Stimulated activated CD8-positive, alpha-beta memory T cell treated with anti-CD3 and anti-CD28 coated beads, Interleukin-12 subunit alpha, Interleukin-12 subunit beta, amount 100 ng/mL, for 4 hours (primary cell): ENCODE results near the gene CYP19A1.
A peak's percentile ranks its signal among the peaks of the same experiment; 100 is the strongest.

ENCODE experiments used
- DNase-seq: peaks from one replicate; pipeline ENCODE4 v3.0.0-alpha.2; 2020; ENCODE audit warnings: low read depth

CYP19A1 gene

DNA sequence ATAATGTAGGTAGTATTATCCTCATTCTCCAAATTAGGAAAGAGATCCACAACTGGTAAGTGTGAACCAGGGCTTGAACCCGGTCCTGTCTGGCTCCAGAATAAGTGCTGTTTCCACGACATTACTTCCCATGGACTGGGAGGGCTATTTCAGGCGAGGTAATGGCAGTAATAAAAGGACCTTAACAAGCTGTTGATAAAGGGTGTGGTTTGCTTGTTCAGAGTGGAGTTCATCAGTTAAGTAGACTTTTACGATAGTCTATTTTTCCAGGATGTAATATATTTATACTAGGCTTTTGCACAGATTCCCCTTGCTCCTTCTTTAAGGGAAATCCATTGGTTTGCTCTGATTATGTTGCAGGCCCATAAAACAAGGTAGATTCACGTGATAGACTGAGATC lies 155.3 kb downstream of the CYP19A1 start:
- DNase-seq = no peak

DNA sequence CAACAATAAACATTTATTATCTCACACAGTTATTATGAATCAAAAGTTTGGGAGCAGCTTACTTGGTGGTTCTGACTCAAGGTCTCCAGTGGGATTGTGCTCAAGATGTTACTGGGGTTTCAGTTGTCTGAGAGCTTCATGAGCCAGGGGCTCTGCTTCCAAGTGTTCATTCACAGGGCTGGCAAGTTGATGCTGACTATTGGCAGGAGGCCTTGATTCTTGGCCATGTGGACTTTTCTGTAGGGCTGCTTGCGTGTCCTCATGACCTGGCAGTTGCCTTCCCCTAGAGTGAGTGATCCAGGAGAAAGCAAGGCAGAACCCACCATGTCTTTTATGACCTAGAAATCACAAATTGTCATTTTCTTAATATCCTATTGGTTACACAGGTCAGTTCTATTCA lies 156.5 kb downstream of the CYP19A1 start:
- no peak for DNase-seq

- DNase-seq = no peak
Measured at GRCh38 chr15:51181221-51181620, 157.2 kb downstream of the CYP19A1 start.

GRCh38 chr15:51180534-51180933 lies 157.9 kb downstream of the CYP19A1 start:
- DNase-seq = no peak

GRCh38 chr15:51180011-51180410 lies 158.4 kb downstream of the CYP19A1 start:
- no peak for DNase-seq

DNA sequence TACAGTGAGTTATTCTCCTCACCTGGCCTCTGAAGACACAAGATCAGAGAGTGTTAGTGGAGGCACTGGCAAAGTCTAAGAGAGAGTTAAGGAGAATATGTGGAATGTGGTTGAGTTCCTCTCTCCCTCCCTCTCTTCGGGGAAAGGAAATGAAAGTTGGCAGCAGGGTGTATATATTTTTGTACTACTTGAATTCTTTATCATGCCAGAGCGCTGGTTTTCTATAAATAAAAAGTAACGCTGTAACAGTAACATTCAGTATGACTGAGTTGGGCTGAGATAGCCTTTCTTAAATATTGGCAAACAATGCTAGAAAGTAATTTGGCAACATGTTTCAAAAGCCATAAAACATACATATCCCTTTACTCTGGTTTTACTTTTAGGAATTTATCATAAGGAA lies 166.2 kb downstream of the CYP19A1 start:
- no peak for DNase-seq

- DNase-seq = no peak
Measured at GRCh38 chr15:51171634-51171932, 166.8 kb downstream of the CYP19A1 start.

GRCh38 chr15:51170882-51171633 lies 167.3 kb downstream of the CYP19A1 start:
- no peak for DNase-seq

DNA sequence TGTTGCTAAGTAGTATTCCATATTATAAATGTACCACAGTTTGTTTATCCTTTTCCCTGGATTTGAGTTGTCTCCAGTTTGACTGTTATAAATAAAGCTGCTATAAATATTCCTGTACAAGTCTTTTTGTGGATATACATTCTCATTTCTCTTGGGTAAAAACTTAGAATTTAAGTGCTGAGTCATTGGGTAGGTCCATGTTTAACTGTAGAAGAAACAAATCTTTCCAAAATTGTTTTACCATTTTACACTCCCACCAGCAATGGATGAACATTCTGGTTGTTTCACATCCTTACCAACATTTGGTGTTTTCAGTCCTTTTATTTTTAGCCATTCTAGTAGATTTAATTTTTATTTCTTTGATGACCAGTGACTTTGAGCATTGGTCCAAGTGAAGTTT lies 169.7 kb downstream of the CYP19A1 start:
- no peak for DNase-seq

DNA sequence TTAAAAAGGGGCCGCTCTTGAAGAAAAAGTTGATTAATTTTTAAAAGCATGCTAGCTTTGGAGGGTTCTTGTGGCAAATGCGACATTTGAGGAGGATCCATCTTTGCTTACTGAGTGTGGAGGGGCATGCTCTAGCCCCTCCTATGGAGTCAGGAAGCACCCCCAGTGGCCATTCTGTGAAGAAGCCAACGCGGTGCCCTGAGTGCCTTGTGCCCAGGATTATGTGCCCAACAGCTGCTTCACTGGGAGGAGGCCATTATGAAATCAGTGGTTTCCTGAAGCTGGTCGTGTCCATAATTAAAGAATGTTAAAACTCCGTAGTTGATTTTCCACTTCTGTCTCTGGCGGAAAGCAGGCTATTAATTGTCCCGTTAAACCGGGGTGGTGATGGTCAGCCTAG lies 174.6 kb downstream of the CYP19A1 start:
- DNase-seq = no peak

- peak; percentile 12 for DNase-seq
Measured at GRCh38 chr15:51162865-51163762, 175.3 kb downstream of the CYP19A1 start.

DNA sequence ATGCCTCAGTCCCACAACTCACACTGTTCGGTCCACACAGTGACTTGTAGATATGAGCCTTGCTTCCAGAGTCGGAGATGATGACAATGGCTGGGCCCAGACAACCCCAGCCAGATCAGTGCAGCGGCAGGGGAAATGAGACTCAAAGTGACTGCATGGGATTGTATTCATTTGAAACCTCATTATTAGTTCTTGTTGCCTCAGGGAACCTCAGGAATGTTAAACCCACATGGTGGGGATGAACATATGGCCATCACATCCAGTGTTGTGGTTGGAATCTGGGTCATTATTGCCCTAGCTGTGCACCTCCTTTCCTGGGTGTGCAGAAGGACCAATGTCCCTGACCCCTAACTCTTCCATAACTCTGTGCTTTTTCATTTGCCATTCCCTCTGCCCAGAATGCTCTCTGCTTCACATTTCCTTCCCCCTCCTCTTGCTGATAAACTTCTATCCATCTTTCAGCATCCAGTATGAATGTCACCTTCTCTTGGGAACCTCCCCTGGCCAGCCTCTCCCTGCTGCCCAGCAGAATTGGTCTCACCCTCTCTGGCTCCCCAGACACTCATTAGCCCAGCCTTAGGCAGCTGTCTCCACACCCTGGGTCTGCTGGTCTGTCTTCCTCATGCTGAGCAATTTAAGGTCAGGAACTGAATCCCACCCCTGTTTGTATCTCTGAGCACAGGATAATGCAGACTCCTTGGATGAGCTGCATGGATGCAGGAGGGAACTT lies 176.7 kb downstream of the CYP19A1 start:
- no peak for DNase-seq

DNA sequence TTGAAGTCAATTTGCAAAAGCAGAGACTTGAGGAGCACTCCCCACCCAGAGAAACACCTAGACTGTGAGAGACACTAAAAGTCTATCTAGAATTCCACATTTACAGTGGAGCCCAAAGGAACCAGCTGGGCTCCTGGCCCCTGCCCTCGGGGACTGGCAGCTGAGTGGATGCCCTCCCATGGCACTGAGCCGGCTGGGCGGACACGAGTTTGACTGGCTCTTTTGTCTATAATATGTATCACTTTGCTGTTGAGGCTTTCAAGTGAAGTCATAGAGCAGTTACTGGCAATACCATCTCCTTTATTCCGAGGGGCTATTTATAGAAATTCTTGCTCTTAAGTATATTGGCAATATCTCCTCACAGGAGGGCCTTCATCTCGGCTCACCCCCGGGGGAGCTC lies 177.9 kb downstream of the CYP19A1 start:
- no peak for DNase-seq
